GM23338 (cell line): ENCODE data around the gene PTPRE. TPM values are rescaled to one million over a fixed set of nuclear protein-coding genes. Genes with fewer than 3 reads are reported as not detected.

Source experiments
- ATAC-seq: fragments of 200-7000 bp; cut with Tn5 transposase; 3 replicates; pipeline ENCODE4 v1.9.1; 2020
- DNase-seq: peaks from one replicate; pipeline ENCODE4 v3.0.0-alpha.2; 2015; ENCODE audit warnings: low spot score
- H2AFZ ChIP-seq: fragments of 200-600 bp; sonication (generic); 2 replicates; pipeline ENCODE4 v1.8.0; 2016; ENCODE audit warnings: antibody characterized with exemption, mild to moderate bottlenecking, moderate library complexity
- H3F3A ChIP-seq: fragments of 200-600 bp; sonication (generic); replicated peaks from 2 replicates; pipeline ENCODE4 v1.8.0; 2017; ENCODE audit warnings: antibody characterized with exemption, mixed run types, low read depth
- H3K27ac ChIP-seq: fragments of 200-600 bp; sonication (generic); 2 replicates; pipeline ENCODE4 v1.6.1; 2016; ENCODE audit warnings: low read depth
- H3K27me3 ChIP-seq: fragments of 200-600 bp; sonication (generic); 2 replicates; pipeline ENCODE4 v1.8.0; 2016; ENCODE audit warnings: mild to moderate bottlenecking, mixed run types, moderate library complexity; ENCODE audit not compliant: insufficient read depth
- H3K36me3 ChIP-seq: fragments of 200-600 bp; sonication (generic); 2 replicates; pipeline ENCODE4 v1.8.0; 2016; ENCODE audit warnings: mild to moderate bottlenecking; ENCODE audit not compliant: insufficient read depth
- H3K4me1 ChIP-seq: fragments of 200-600 bp; sonication (generic); 2 replicates; pipeline ENCODE4 v1.8.0; 2016; ENCODE audit warnings: mild to moderate bottlenecking, moderate library complexity; ENCODE audit not compliant: insufficient read depth
- H3K4me2 ChIP-seq: fragments of 200-600 bp; sonication (generic); 2 replicates; pipeline ENCODE4 v1.7.1; 2017; ENCODE audit warnings: mixed run types
- H3K4me3 ChIP-seq: fragments of 200-600 bp; sonication (generic); 2 replicates; pipeline ENCODE4 v1.6.1; 2016; ENCODE audit warnings: mixed run types
- H3K79me2 ChIP-seq: fragments of 200-600 bp; sonication (generic); replicated peaks from 2 replicates; pipeline ENCODE4 v1.8.0; 2017; ENCODE audit warnings: mild to moderate bottlenecking; ENCODE audit not compliant: insufficient read depth
- H3K9me2 ChIP-seq: fragments of 200-600 bp; sonication (generic); 2 replicates; pipeline ENCODE4 v1.8.0; 2017; ENCODE audit not compliant: insufficient read depth
- H4K20me1 ChIP-seq: fragments of 200-600 bp; sonication (generic); replicated peaks from 2 replicates; pipeline ENCODE4 v1.8.0; 2017; ENCODE audit warnings: mild to moderate bottlenecking; ENCODE audit not compliant: insufficient read depth
- H3K27ac Mint-ChIP-seq: 2 replicates; pipeline ENCODE4 v1.8.0; 2020; ENCODE audit warnings: inconsistent platforms, mild to moderate bottlenecking, moderate library complexity, mixed read lengths
- H3K27me3 Mint-ChIP-seq: 3 replicates; pipeline ENCODE4 v1.8.0; 2022; ENCODE audit warnings: low read depth, mild to moderate bottlenecking, moderate library complexity, mixed read lengths, inconsistent platforms; ENCODE audit not compliant: insufficient read depth, poor library complexity
- H3K36me3 Mint-ChIP-seq: 3 replicates; pipeline ENCODE4 v1.8.0; 2021; ENCODE audit warnings: low read depth, mild to moderate bottlenecking, inconsistent platforms, moderate library complexity, mixed read lengths
- H3K4me1 Mint-ChIP-seq: 3 replicates; pipeline ENCODE4 v1.8.0; 2020; ENCODE audit warnings: mild to moderate bottlenecking, inconsistent platforms, mixed read lengths
- H3K4me3 Mint-ChIP-seq: 3 replicates; pipeline ENCODE4 v1.8.0; 2021; ENCODE audit warnings: moderate library complexity, mild to moderate bottlenecking, inconsistent platforms, mixed read lengths
- H3K9me3 Mint-ChIP-seq: 3 replicates; pipeline ENCODE4 v1.8.0; 2020; ENCODE audit warnings: moderate library complexity, mild to moderate bottlenecking, inconsistent platforms, mixed read lengths
- CREB1 ChIP-seq: fragments of 250-450 bp; sonication (Bioruptor Pico); IDR thresholded peaks from 2 replicates; pipeline ENCODE4 v1.5.0; 2020; ENCODE audit warnings: low read depth, mild to moderate bottlenecking, moderate library complexity
- CTCF ChIP-seq, 2 experiments: fragments of 200-600 bp in 1 of 2; sonication (generic) in 1 of 2; conservative IDR thresholded peaks; 2 replicates each; pipeline versions ENCODE4 v1.5.1 to v1.6.1; 2016 to 2017; ENCODE audit warnings: antibody characterized with exemption in 2 of 2, low read depth in 2 of 2, mild to moderate bottlenecking in 2 of 2, moderate library complexity in 1 of 2
- ETS1 ChIP-seq: IDR thresholded peaks from 2 replicates; pipeline ENCODE4 v1.6.1; 2016; ENCODE audit warnings: antibody characterized with exemption
- EZH2 ChIP-seq: fragments of 200-600 bp; sonication (generic); IDR thresholded peaks from one replicate; pipeline ENCODE4 v1.8.0; 2017; ENCODE audit warnings: antibody characterized with exemption, mild to moderate bottlenecking, low read depth; ENCODE audit not compliant: unreplicated experiment
- EZH2phosphoT487 ChIP-seq: fragments of 200-600 bp; sonication (generic); IDR thresholded peaks from one replicate; pipeline ENCODE4 v1.8.1; 2018; ENCODE audit warnings: antibody characterized with exemption; ENCODE audit not compliant: unreplicated experiment
- JUNB ChIP-seq: IDR thresholded peaks from one replicate; pipeline ENCODE4 v1.6.1; 2016; ENCODE audit warnings: antibody characterized with exemption; ENCODE audit not compliant: unreplicated experiment
- NANOG ChIP-seq: IDR thresholded peaks from 2 replicates; pipeline ENCODE4 v1.6.1; 2016; ENCODE audit warnings: antibody characterized with exemption, borderline replicate concordance
- POLR2AphosphoS5 ChIP-seq: IDR thresholded peaks from 2 replicates; pipeline ENCODE4 v1.6.1; 2016; ENCODE audit warnings: antibody characterized with exemption, low read depth
- STAT1 ChIP-seq: IDR thresholded peaks from one replicate; pipeline ENCODE4 v1.6.1; 2016; ENCODE audit warnings: antibody characterized with exemption; ENCODE audit not compliant: unreplicated experiment
- ZNF114 ChIP-seq: fragments of 250-450 bp; sonication (Bioruptor Pico); IDR thresholded peaks from 2 replicates; pipeline ENCODE4 v1.5.0; 2020; ENCODE audit warnings: mild to moderate bottlenecking, moderate library complexity
- ZNF331 ChIP-seq: fragments of 250-450 bp; sonication (Bioruptor Pico); IDR thresholded peaks from 2 replicates; pipeline ENCODE4 v1.5.0; 2020; ENCODE audit warnings: low read depth, mild to moderate bottlenecking, moderate library complexity
- polyA plus RNA-seq: library from polyadenylated mRNA; unstranded; fragments of >200 nt; fragmentation: Nextera tagmentation; extraction: Ambion mirVana; gene quantifications from 2 replicates; pipeline ENCODE4 v1.2.1, GENCODE V29; 2016
- total RNA-seq: library from RNA; depleted of rRNA; stranded (reverse); fragments of >200 nt; shearing (Covaris generic); gene quantifications from 2 replicates; pipeline ENCODE4 v1.2.3, GENCODE V29; 2014
- TF ChIP-seq, protein P1 (sequence below): fragments of 250-450 bp; sonication (Bioruptor Pico); IDR thresholded peaks from 2 replicates; pipeline ENCODE4 v1.5.0; 2020; ENCODE audit warnings: mild to moderate bottlenecking, moderate library complexity
- TF ChIP-seq, protein P2 (sequence below): IDR thresholded peaks from one replicate; pipeline ENCODE4 v1.6.1; 2018; ENCODE audit warnings: antibody characterized with exemption; ENCODE audit not compliant: unreplicated experiment

PTPRE gene
- total and polyA plus RNA-seq, 2 experiments from 2014 or later = 0.34 to 0.42 TPM

DNA sequence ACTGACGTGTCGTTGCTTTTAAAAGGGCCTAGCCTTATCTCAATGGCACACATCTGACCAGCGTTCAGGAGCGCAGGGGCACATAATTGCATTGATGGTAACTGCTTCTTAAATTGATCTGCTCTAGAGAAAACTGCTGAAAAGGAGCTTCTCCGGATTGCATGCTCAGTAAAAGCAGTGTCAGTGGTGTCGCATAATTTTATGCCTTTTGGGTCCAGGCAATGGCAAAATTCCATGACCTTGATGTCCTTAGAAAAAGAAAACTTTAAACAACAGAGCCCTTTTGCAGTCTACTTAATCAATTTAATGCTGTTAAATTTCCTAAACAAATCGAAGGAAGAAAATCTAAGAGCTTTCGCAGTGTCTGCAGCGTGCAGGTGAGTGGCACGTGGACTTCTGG is 75.7 kb downstream of the PTPRE start:
- Histone ChIP-seq H3K9me2 (no peaks in the 10 kb centered on the region), H3F3A (no peaks in the 10 kb centered on the region), H3K27ac (no peak overlapping the region), H3K36me3 (peaks cover 5% of the 10 kb centered on the region; the same call in 1 of the 2 replicates), H4K20me1 (no peaks in the 10 kb centered on the region), H3K79me2 (no peaks in the 10 kb centered on the region), H3K4me3 (no peak overlapping the region), H2AFZ (no peak overlapping the region), H3K4me2 (no peak overlapping the region), H3K4me1 (no peaks in the 10 kb centered on the region), H3K27me3 (no peaks in the 10 kb centered on the region)
- peaks cover 4% of the 10 kb centered on the region for H3K27me3 Mint-ChIP-seq
- ATAC-seq = no peak
- H3K4me1 Mint-ChIP-seq = peaks cover 2% of the 10 kb centered on the region; the same call in 2 of the 3 replicates
- TF ChIP-seq CREB1 (no peak), STAT1 (no peak), JUNB (no peak), EZH2 (no peak), ZNF331 (no peak), NANOG (no peak), POLR2AphosphoS5 (no peak), CTCF (conservative IDR thresholded peaks at IDR 0.05; ENCODE audit: low read depth in 2 of 2) (no peak), ETS1 (no peak), EZH2phosphoT487 (no peak), ZNF114 (no peak)
- TF ChIP-seq, protein P1, sequence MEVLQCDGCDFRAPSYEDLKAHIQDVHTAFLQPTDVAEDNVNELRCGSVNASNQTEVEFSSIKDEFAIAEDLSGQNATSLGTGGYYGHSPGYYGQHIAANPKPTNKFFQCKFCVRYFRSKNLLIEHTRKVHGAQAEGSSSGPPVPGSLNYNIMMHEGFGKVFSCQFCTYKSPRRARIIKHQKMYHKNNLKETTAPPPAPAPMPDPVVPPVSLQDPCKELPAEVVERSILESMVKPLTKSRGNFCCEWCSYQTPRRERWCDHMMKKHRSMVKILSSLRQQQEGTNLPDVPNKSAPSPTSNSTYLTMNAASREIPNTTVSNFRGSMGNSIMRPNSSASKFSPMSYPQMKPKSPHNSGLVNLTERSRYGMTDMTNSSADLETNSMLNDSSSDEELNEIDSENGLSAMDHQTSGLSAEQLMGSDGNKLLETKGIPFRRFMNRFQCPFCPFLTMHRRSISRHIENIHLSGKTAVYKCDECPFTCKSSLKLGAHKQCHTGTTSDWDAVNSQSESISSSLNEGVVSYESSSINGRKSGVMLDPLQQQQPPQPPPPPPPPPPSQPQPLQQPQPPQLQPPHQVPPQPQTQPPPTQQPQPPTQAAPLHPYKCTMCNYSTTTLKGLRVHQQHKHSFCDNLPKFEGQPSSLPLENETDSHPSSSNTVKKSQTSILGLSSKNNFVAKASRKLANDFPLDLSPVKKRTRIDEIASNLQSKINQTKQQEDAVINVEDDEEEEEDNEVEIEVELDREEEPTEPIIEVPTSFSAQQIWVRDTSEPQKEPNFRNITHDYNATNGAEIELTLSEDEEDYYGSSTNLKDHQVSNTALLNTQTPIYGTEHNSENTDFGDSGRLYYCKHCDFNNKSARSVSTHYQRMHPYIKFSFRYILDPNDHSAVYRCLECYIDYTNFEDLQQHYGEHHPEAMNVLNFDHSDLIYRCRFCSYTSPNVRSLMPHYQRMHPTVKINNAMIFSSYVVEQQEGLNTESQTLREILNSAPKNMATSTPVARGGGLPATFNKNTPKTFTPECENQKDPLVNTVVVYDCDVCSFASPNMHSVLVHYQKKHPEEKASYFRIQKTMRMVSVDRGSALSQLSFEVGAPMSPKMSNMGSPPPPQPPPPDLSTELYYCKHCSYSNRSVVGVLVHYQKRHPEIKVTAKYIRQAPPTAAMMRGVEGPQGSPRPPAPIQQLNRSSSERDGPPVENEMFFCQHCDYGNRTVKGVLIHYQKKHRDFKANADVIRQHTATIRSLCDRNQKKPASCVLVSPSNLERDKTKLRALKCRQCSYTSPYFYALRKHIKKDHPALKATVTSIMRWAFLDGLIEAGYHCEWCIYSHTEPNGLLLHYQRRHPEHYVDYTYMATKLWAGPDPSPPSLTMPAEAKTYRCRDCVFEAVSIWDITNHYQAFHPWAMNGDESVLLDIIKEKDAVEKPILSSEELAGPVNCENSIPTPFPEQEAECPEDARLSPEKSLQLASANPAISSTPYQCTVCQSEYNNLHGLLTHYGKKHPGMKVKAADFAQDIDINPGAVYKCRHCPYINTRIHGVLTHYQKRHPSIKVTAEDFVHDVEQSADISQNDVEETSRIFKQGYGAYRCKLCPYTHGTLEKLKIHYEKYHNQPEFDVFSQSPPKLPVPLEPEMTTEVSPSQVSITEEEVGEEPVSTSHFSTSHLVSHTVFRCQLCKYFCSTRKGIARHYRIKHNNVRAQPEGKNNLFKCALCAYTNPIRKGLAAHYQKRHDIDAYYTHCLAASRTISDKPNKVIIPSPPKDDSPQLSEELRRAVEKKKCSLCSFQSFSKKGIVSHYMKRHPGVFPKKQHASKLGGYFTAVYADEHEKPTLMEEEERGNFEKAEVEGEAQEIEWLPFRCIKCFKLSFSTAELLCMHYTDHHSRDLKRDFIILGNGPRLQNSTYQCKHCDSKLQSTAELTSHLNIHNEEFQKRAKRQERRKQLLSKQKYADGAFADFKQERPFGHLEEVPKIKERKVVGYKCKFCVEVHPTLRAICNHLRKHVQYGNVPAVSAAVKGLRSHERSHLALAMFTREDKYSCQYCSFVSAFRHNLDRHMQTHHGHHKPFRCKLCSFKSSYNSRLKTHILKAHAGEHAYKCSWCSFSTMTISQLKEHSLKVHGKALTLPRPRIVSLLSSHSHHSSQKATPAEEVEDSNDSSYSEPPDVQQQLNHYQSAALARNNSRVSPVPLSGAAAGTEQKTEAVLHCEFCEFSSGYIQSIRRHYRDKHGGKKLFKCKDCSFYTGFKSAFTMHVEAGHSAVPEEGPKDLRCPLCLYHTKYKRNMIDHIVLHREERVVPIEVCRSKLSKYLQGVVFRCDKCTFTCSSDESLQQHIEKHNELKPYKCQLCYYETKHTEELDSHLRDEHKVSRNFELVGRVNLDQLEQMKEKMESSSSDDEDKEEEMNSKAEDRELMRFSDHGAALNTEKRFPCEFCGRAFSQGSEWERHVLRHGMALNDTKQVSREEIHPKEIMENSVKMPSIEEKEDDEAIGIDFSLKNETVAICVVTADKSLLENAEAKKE (CRISPR knock-in tag) = no peak
- TF ChIP-seq, protein P2, sequence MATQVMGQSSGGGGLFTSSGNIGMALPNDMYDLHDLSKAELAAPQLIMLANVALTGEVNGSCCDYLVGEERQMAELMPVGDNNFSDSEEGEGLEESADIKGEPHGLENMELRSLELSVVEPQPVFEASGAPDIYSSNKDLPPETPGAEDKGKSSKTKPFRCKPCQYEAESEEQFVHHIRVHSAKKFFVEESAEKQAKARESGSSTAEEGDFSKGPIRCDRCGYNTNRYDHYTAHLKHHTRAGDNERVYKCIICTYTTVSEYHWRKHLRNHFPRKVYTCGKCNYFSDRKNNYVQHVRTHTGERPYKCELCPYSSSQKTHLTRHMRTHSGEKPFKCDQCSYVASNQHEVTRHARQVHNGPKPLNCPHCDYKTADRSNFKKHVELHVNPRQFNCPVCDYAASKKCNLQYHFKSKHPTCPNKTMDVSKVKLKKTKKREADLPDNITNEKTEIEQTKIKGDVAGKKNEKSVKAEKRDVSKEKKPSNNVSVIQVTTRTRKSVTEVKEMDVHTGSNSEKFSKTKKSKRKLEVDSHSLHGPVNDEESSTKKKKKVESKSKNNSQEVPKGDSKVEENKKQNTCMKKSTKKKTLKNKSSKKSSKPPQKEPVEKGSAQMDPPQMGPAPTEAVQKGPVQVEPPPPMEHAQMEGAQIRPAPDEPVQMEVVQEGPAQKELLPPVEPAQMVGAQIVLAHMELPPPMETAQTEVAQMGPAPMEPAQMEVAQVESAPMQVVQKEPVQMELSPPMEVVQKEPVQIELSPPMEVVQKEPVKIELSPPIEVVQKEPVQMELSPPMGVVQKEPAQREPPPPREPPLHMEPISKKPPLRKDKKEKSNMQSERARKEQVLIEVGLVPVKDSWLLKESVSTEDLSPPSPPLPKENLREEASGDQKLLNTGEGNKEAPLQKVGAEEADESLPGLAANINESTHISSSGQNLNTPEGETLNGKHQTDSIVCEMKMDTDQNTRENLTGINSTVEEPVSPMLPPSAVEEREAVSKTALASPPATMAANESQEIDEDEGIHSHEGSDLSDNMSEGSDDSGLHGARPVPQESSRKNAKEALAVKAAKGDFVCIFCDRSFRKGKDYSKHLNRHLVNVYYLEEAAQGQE = no peak
- DNase-seq = no peak
- no peaks in the 10 kb centered on the region; the same call in 2 of the 3 replicates for H3K36me3 Mint-ChIP-seq
- H3K4me3 Mint-ChIP-seq = no peak overlapping the region
- no peak overlapping the region for H3K27ac Mint-ChIP-seq
- H3K9me3 Mint-ChIP-seq = peaks cover 12% of the 10 kb centered on the region; the same call in 2 of the 3 replicates
